GM12878 (cell line): ENCODE results near the gene KCNN3. TPM values are rescaled to one million over a fixed set of nuclear protein-coding genes. Genes with fewer than 3 reads are reported as not detected.

Experiments used
- CHD1 ChIP-seq: IDR thresholded peaks from 2 replicates; pipeline ENCODE4 v1.6.1; 2012; ENCODE audit warnings: low read depth, low read length, improper control_type of control experiment
- PRDM15 ChIP-seq: fragments of 450-650 bp; formaldehyde crosslinking; IDR thresholded peaks from 2 replicates; pipeline ENCODE4 v1.4.0; 2020; ENCODE audit warnings: mild to moderate bottlenecking, moderate library complexity
- RELB ChIP-seq: fragments of 450-650 bp; IDR thresholded peaks from 2 replicates; pipeline ENCODE4 v1.6.1; 2017; ENCODE audit warnings: low read depth, mild to moderate bottlenecking, moderate library complexity
- ZBTB33 ChIP-seq: fragments of 450-650 bp; IDR thresholded peaks from 2 replicates; pipeline ENCODE4 v1.6.1; 2017; ENCODE audit warnings: mild to moderate bottlenecking
- polyA plus RNA-seq, 11 experiments: library from polyadenylated mRNA; depleted of rRNA in 4 of 11; unstranded in 6 of 11; stranded (reverse) in 5 of 11; fragments of >200 nt; fragmentation: Nextera tagmentation in 4 of 11; fragmentation: Illumina TruSeq in 1 of 11; extraction: Ambion mirVana in 4 of 11; extraction: Trizol in 1 of 11; gene quantifications; 1 replicate in 1 of 11; 2 replicates in 10 of 11; pipeline versions ENCODE4 v1.2.1 to v1.2.3, GENCODE V29; 2011 to 2016; ENCODE audit warnings: inconsistent platforms in 2 of 11, missing spikeins in 2 of 11, low read depth in 1 of 11
- total RNA-seq, 4 experiments: library from RNA; depleted of rRNA in 3 of 4; stranded (reverse); fragments of >200 nt in 3 of 4; fragmentation: Illumina TruSeq in 1 of 4; extraction: Trizol in 1 of 4; gene quantifications; 2 replicates each; pipeline versions ENCODE4 v1.2.1 to v1.2.3, GENCODE V29; 2013 to 2021
- TF ChIP-seq, protein P1 (sequence below): fragments of 450-650 bp; IDR thresholded peaks from 2 replicates; pipeline ENCODE4 v1.6.1; 2016; ENCODE audit warnings: mild to moderate bottlenecking

Gene KCNN3
- total and polyA plus RNA-seq, 10 of the 15 experiments (the other 5 are each of a cell fraction or from before 2014, with no cell fraction given): 3.5 to 26.4 (median 14.9) TPM

DNA sequence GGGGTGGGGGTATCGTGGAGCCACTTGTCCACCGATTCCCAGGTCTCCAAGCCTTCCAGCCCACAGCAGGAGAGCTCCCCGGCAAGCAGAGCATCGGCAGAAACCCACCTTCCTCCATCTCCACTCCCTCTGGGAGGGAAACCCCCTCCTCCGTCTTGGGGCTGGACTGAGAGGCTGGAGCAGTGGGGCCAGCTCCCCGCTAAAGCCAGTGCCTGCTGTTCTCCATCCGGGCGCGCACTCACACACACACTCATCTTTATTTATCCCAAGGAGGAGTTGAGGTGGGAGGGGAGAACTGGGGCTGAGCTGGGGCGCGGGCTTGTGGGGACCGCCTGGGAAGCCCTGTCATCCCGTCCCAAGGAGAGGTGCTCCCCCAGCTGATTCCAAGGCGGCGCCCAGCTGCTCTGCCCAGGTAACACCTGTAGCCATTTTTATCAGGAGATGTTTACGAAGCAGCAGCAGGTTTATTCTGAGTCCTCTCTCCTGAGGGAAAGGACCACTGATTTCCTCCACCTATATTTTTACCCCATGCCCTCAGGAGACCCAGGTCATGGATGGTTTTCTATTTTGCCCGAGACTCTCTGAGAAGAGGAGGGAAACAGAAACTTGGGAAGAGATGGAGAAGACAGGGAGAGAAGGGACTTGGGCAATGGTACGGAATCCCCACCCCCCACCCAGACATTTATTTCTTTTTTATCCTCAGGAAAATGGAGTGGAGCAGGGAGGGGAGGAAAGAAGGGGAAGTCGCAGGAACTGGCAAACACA, 2.1 kb downstream of the KCNN3 start (continued):
- TF ChIP-seq, protein P1, sequence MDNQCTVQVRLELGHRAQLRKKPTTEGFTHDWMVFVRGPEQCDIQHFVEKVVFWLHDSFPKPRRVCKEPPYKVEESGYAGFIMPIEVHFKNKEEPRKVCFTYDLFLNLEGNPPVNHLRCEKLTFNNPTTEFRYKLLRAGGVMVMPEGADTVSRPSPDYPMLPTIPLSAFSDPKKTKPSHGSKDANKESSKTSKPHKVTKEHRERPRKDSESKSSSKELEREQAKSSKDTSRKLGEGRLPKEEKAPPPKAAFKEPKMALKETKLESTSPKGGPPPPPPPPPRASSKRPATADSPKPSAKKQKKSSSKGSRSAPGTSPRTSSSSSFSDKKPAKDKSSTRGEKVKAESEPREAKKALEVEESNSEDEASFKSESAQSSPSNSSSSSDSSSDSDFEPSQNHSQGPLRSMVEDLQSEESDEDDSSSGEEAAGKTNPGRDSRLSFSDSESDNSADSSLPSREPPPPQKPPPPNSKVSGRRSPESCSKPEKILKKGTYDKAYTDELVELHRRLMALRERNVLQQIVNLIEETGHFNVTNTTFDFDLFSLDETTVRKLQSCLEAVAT: peak; percentile 73; the same call in 1 of the 2 replicates
- TF ChIP-seq RELB: no peak
- no peak for TF ChIP-seq PRDM15 (CRISPR knock-in tag)
- 0 out of 2 replicates have a peak, but pooled peaks have one; percentile 41 for TF ChIP-seq ZBTB33
- no peak for TF ChIP-seq CHD1
